PC-9 (cell line): ENCODE results near the gene C14orf93.

Source experiments
- CTCF ChIP-seq: fragments of 200-600 bp; sonication (generic); conservative IDR thresholded peaks from 2 replicates; pipeline ENCODE4 v1.6.1; 2017; ENCODE audit warnings: mixed run types, antibody characterized with exemption, mild to moderate bottlenecking, moderate library complexity
- EZH2 ChIP-seq: fragments of 200-600 bp; sonication (generic); IDR thresholded peaks from 2 replicates; pipeline ENCODE4 v1.8.0; 2017; ENCODE audit warnings: antibody characterized with exemption, low read depth

- TF ChIP-seq CTCF (no peak), EZH2 (no peak)
Measured at GRCh38 chr14:23018107-23018506, 8.2 kb upstream of the C14orf93 start.
